ENCODE results near the gene KRTAP23-1. TPM values are rescaled to one million over a fixed set of nuclear protein-coding genes. Genes with fewer than 3 reads are reported as not detected.

KRTAP23-1 gene
- total and polyA plus RNA-seq, 2 of the 8 experiments (the other 6 are each of a cell fraction or from before 2014, with no cell fraction given) = not detected

DNA sequence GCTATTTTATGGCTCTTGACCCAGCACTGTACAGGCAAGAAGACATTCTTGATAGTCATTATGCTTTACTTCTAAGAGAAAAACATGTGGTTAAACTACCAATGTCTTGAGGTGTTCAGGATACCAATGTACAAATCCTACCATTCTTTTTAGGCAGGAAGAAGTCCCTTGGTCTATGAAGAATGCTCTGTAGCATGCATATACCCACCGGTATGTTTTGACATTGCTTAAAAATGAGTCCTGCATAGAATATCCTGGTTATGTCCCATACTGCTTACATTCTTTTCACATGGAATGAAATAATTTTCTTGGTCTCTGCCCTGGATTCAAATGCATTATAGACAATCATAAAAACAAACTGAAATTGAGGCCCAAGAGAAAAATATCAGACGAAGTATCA lies 15.7 kb downstream of the KRTAP23-1 start:
- Histone ChIP-seq H3K9me3 (ENCODE audit: insufficient read depth in 2 of 2, low read depth in 1 of 2, low read length in 1 of 2) (no peaks in the 10 kb centered on the region), H4K5ac (ENCODE audit: insufficient read length, low read depth, low read length) (no peak overlapping the region), H3K18ac (ENCODE audit: extremely low read depth, low read length) (no peak overlapping the region), H2BK12ac (ENCODE audit: low read depth, low read length) (no peak overlapping the region), H3K14ac (ENCODE audit: insufficient read length) (no peak overlapping the region), H4K91ac (replicated peaks; ENCODE audit: insufficient read length, low read length) (no peak overlapping the region), H2AFZ (ENCODE audit: low read length) (no peak overlapping the region), H3K27ac (ENCODE audit: low read depth, low read length) (no peak overlapping the region), H2BK120ac (replicated peaks; ENCODE audit: low read depth, low read length) (no peak overlapping the region), H2BK15ac (ENCODE audit: low read length) (no peak overlapping the region), H3K4ac (replicated peaks; ENCODE audit: insufficient read length, low read depth, low read length) (no peak overlapping the region), H3K4me3 (ENCODE audit: extremely low read depth in 1 of 4, insufficient read depth in 2 of 4, low read depth in 3 of 4, low read length in 4 of 4) (no peak overlapping the region), H2BK20ac (ENCODE audit: low read length) (no peak overlapping the region), H3K23me2 (ENCODE audit: low read depth, low read length) (no peaks in the 10 kb centered on the region), H3K56ac (replicated peaks; ENCODE audit: insufficient read length, low read depth, low read length) (no peak overlapping the region), H4K8ac (ENCODE audit: extremely low read depth, insufficient read depth, low read length) (no peak overlapping the region), H3K23ac (ENCODE audit: insufficient read length) (no peak overlapping the region), H3K36me3 (ENCODE audit: control insufficient read depth in 2 of 4, insufficient read depth in 4 of 4, low read length in 3 of 4) (no peaks in the 10 kb centered on the region), H3K79me2 (ENCODE audit: control insufficient read depth in 1 of 2, insufficient read depth in 2 of 2, low read length in 2 of 2) (no peaks in the 10 kb centered on the region), H2BK5ac (ENCODE audit: low read depth, low read length) (no peak overlapping the region), H2AK5ac (ENCODE audit: low read depth, low read length) (no peak overlapping the region), H3K9ac (replicated peaks in 1 of 4; ENCODE audit: extremely low read depth in 1 of 4, low read depth in 3 of 4, low read length in 3 of 4) (no peak overlapping the region), H3K4me2 (ENCODE audit: insufficient read depth in 1 of 2, low read depth in 2 of 2, low read length in 2 of 2) (no peak overlapping the region), H3K4me1 (replicated peaks in 1 of 4; ENCODE audit: control insufficient read depth in 3 of 4, insufficient read depth in 4 of 4, low read length in 3 of 4) (no peaks in the 10 kb centered on the region), H3K79me1 (ENCODE audit: low read depth, low read length) (no peaks in the 10 kb centered on the region), H3K27me3 (replicated peaks in 1 of 4; ENCODE audit: control insufficient read depth in 3 of 4, extremely low read depth in 1 of 4, insufficient read depth in 3 of 4, low read length in 3 of 4) (no peaks in the 10 kb centered on the region), H4K20me1 (replicated peaks in 1 of 2; ENCODE audit: control insufficient read depth in 1 of 2, insufficient read depth in 2 of 2, low read length in 2 of 2) (no peaks in the 10 kb centered on the region)
- TF ChIP-seq BRCA1 (IDR thresholded peaks at IDR 0.05; ENCODE audit: low read depth, low read length) = no peak
- TF ChIP-seq TBP (IDR thresholded peaks at IDR 0.05; ENCODE audit: low read depth, low read length) = no peak
- TF ChIP-seq EGR1 (IDR thresholded peaks at IDR 0.05; ENCODE audit: borderline replicate concordance, low read depth, low read length) = no peak
- no peak for TF ChIP-seq RBBP5 (IDR thresholded peaks at IDR 0.05; ENCODE audit: borderline replicate concordance, low read depth, low read length)
- CTCF ChIA-PET (ENCODE audit: partially characterized antibody) = interaction anchor here (0.9 to 3.3 kb wide), 2 partner anchors 8 to 12 kb away, joined by 3 to 12 read pairs; no protein-coding TSS in a partner anchor
- 94% methylated on average over 2 of the region's 2 CpGs; no CpG with 5 or more reads in 1 of the 2 experiments for WGBS, 2 experiments (ENCODE audit: extremely low coverage in 1 of 2, insufficient coverage in 1 of 2, insufficient read length in 1 of 2, insufficient replicate concordance in 2 of 2, low coverage in 1 of 2, low lambda C conversion rate in 2 of 2, missing lambda C conversion rate in 1 of 2)
- POLR2A ChIA-PET (ENCODE audit: partially characterized antibody) = no interaction called here
- DNase-seq (ENCODE audit: low read depth in 1 of 2, low spot score in 2 of 2) (no peak), FAIRE-seq (no peak)

Measured in H1 (cell line).